Transverse colon (tissue), 4 donors: Measurements from ENCODE around the gene TENT5C. TPM values are rescaled to one million over a fixed set of nuclear protein-coding genes. Genes with fewer than 3 reads are reported as not detected.
A peak's percentile ranks its signal among the peaks of the same experiment; 100 is the strongest.

ENCODE experiments used
- DNase-seq: peaks from one replicate; pipeline ENCODE4 v3.0.0-alpha.2; 2019
- H3K27ac ChIP-seq, 4 donors: fragments of 200-600 bp; sonication (generic); 2 replicates each; pipeline ENCODE4 v1.5.1; 2016 to 2018; ENCODE audit warnings: inconsistent platforms in 4 of 4
- H3K27me3 ChIP-seq: fragments of 200-600 bp; sonication (generic); 2 replicates; pipeline ENCODE4 v1.5.1; 2017; ENCODE audit warnings: inconsistent platforms
- H3K36me3 ChIP-seq, 4 donors: fragments of 200-600 bp; sonication (generic); 2 replicates each; pipeline ENCODE4 v1.5.1; 2017 to 2019; ENCODE audit warnings: inconsistent platforms in 4 of 4
- H3K4me1 ChIP-seq, 4 donors: fragments of 200-600 bp; sonication (generic); 2 replicates each; pipeline ENCODE4 v1.5.1; 2017 to 2020; ENCODE audit warnings: inconsistent platforms in 4 of 4
- H3K4me3 ChIP-seq, 4 donors: fragments of 200-600 bp; sonication (generic); 1 replicate in 1 of 4; 2 replicates in 3 of 4; pipeline versions ENCODE4 v1.5.1 to v1.6.1; 2017 to 2019; ENCODE audit warnings: inconsistent platforms in 4 of 4
- H3K9me3 ChIP-seq, 2 donors: fragments of 200-600 bp; sonication (generic); 2 replicates each; pipeline ENCODE4 v1.5.1; 2017 to 2019; ENCODE audit warnings: inconsistent platforms in 2 of 2
- CTCF ChIP-seq, 5 experiments: fragments of 200-600 bp in 3 of 5; fragments of 450-650 bp in 2 of 5; sonication (generic) in 3 of 5; IDR thresholded peaks; 1 replicate in 2 of 5; 2 replicates in 3 of 5; pipeline ENCODE4 v1.5.1; 2016 to 2017; ENCODE audit warnings: antibody characterized with exemption in 5 of 5, inconsistent platforms in 3 of 5, mild to moderate bottlenecking in 2 of 5, moderate library complexity in 1 of 5
- EP300 ChIP-seq: sonication (generic); formaldehyde crosslinking; IDR thresholded peaks from one replicate; pipeline ENCODE4 v1.6.1; 2017; ENCODE audit warnings: antibody characterized with exemption, low read depth
- POLR2A ChIP-seq: fragments of 450-650 bp; IDR thresholded peaks from one replicate; pipeline ENCODE4 v1.6.1; 2016; ENCODE audit warnings: antibody characterized with exemption, mild to moderate bottlenecking, moderate library complexity
- POLR2AphosphoS5 ChIP-seq, 3 donors: sonication (generic); formaldehyde crosslinking; IDR thresholded peaks; one replicate each; pipeline ENCODE4 v1.6.1; 2016; ENCODE audit warnings: antibody characterized with exemption in 3 of 3
- WGBS, 2 donors: methylation state at CpG; one replicate each; pipeline ENCODE4 v1.1.5; 2018; ENCODE audit warnings: low coverage in 1 of 2; 5-methylcytosine and 5-hydroxymethylcytosine counted together
- in situ Hi-C, 4 donors: fragments of 200-750 bp; cut with MboI; loops; one replicate each; pipeline versions ENCODE4 v1.15.0 to v1.15.1; 2017; ENCODE audit warnings: low sequenced_read_pairs in 3 of 4, low pct_ligation_motif_present in 1 of 4, low pct_unique_long_range_greater_than_20kb in 1 of 4
- intact Hi-C: fragments of 100-400 bp; cut with DNase I; formaldehyde crosslinking; loops from one replicate; pipeline ENCODE4 v1.15.1; 2023; ENCODE audit warnings: low total_unique reads
- total RNA-seq, 4 donors: library from RNA; depleted of rRNA; stranded (reverse); fragments of >200 nt; gene quantifications; one replicate each; pipeline ENCODE4 v1.1.0, GENCODE V29; 2016

TENT5C gene
- total RNA-seq, 4 donors from 2014 or later, result 3.4 to 30.8 (median 18.1) TPM

GRCh38 chr1:117559985-117560384 is 45.9 kb upstream of the TENT5C start:
- intact Hi-C loops, result no loop called here
- 73 to 80% methylated on average over 1 to 3 of the region's 3 CpGs for WGBS, 2 donors
- Histone ChIP-seq H3K27me3 (no peaks in the 10 kb centered on the region), H3K4me3 (no peak overlapping the region), H3K36me3 (no peaks in the 10 kb centered on the region), H3K4me1 (peaks cover 0 to 13% (median 11%) of the 10 kb centered on the region in 4 donors), H3K27ac (no peak overlapping the region), H3K9me3 (no peaks in the 10 kb centered on the region)
- in situ Hi-C loops, result no loop called here
- TF ChIP-seq CTCF (IDR thresholded peaks at IDR 0.05) (no peak), POLR2AphosphoS5 (IDR thresholded peaks at IDR 0.05) (no peak), POLR2A (no peak), EP300 (no peak)
- no peak for DNase-seq

GRCh38 chr1:117561071-117561470 is 44.8 kb upstream of the TENT5C start:
- Histone ChIP-seq H3K36me3 (no peaks in the 10 kb centered on the region), H3K4me1 (peaks cover 0 to 13% (median 11%) of the 10 kb centered on the region in 4 donors), H3K27ac (no peak overlapping the region), H3K27me3 (no peaks in the 10 kb centered on the region), H3K4me3 (no peak overlapping the region), H3K9me3 (no peaks in the 10 kb centered on the region)
- intact Hi-C loops (no loop called here), in situ Hi-C loops (no loop called here)
- DNase-seq, result no peak
- no peak for TF ChIP-seq POLR2AphosphoS5 (IDR thresholded peaks at IDR 0.05)
- no peak for TF ChIP-seq POLR2A
- WGBS, 2 donors, result 88% methylated on average over 2 of the region's 2 CpGs; no CpG with 5 or more reads in 1 of the 2 donors

GRCh38 chr1:117561551-117561950 is 44.3 kb upstream of the TENT5C start:
- TF ChIP-seq POLR2AphosphoS5 (IDR thresholded peaks at IDR 0.05) (no peak), EP300 (no peak), CTCF (IDR thresholded peaks at IDR 0.05) (no peak), POLR2A (no peak)
- Histone ChIP-seq H3K27ac (peak overlapping the region in 1 of 4 donors; percentile 70), H3K36me3 (no peaks in the 10 kb centered on the region), H3K4me1 (peaks cover 0 to 13% (median 11%) of the 10 kb centered on the region in 4 donors), H3K27me3 (no peaks in the 10 kb centered on the region), H3K4me3 (no peak overlapping the region), H3K9me3 (no peaks in the 10 kb centered on the region)
- in situ Hi-C loops (no loop called here), intact Hi-C loops (no loop called here)
- 93 to 100% methylated on average over 1 to 2 of the region's 2 CpGs for WGBS, 2 donors
- no peak for DNase-seq

GRCh38 chr1:117562581-117563491 is 43.0 kb upstream of the TENT5C start:
- WGBS, 2 donors, result 49 to 69% methylated on average over 4 to 9 of the region's 9 CpGs
- H3K9me3 ChIP-seq, result no peaks in the 10 kb centered on the region
- H3K27ac ChIP-seq, result peak overlapping the region in 3 of 4 donors; percentile 22 to 70 (median 33)
- no peaks in the 10 kb centered on the region for H3K36me3 ChIP-seq
- peaks cover 0 to 13% (median 11%) of the 10 kb centered on the region in 4 donors for H3K4me1 ChIP-seq
- intact Hi-C loops (no loop called here), in situ Hi-C loops (no loop called here)
- DNase-seq, result peak; percentile 52
- no peak overlapping the region for H3K4me3 ChIP-seq
- H3K27me3 ChIP-seq, result no peaks in the 10 kb centered on the region
- TF ChIP-seq CTCF (IDR thresholded peaks at IDR 0.05) (no peak), EP300 (no peak), POLR2AphosphoS5 (IDR thresholded peaks at IDR 0.05) (no peak), POLR2A (no peak)
